B cell (primary cell): ENCODE results near the gene ZBED4. TPM values are rescaled to one million over a fixed set of nuclear protein-coding genes. Genes with fewer than 3 reads are reported as not detected.

Source experiments
- ATAC-seq: fragments of 200-7000 bp; cut with Tn5 transposase; one replicate; pipeline ENCODE4 v1.10.0; 2021; ENCODE audit warnings: low read depth, mild to moderate bottlenecking, moderate number of reproducible peaks, moderate library complexity
- CTCF ChIA-PET: fragments of 350-600 bp; sonication (Branson Sonifier 250); formaldehyde crosslinking; loops from one replicate; lab custom pipeline; 2021; ENCODE audit warnings: antibody characterized with exemption, inconsistent platforms; lab: Charles Lee
- POLR2A ChIA-PET: fragments of 350-600 bp; sonication (Branson Sonifier 250); formaldehyde crosslinking; loops from one replicate; lab custom pipeline; 2021; ENCODE audit warnings: antibody characterized with exemption; lab: Charles Lee
- DNase-seq: peaks from one replicate; pipeline ENCODE4 v3.0.0; 2013
- H2AFZ ChIP-seq: 2 replicates; pipeline ENCODE4 v1.6.1; 2012; ENCODE audit warnings: mild to moderate bottlenecking, low read depth, low read length; ENCODE audit not compliant: insufficient read depth, poor library complexity, severe bottlenecking
- H3K27ac ChIP-seq, 2 donors: 1 replicate in 1 of 2; 2 replicates in 1 of 2; pipeline ENCODE4 v1.5.1; 2012 to 2013; ENCODE audit warnings: low read length in 2 of 2, mild to moderate bottlenecking in 2 of 2, moderate library complexity in 1 of 2
- H3K27me3 ChIP-seq, 4 experiments: fragments of 200-600 bp in 1 of 4; sonication (generic) in 1 of 4; replicated peaks in 1 of 4; 1 replicate in 2 of 4; 2 replicates in 2 of 4; pipeline versions ENCODE4 v1.6.1 to v1.7.0; 2013 to 2016; ENCODE audit warnings: low read length in 3 of 4, mild to moderate bottlenecking in 2 of 4, mixed read lengths in 1 of 4, moderate library complexity in 1 of 4; ENCODE audit not compliant: insufficient read depth in 4 of 4, control insufficient read depth in 3 of 4; ENCODE audit errors: control extremely low read depth in 1 of 4
- H3K36me3 ChIP-seq, 2 experiments: replicated peaks in 1 of 2; 1 replicate in 1 of 2; 2 replicates in 1 of 2; pipeline versions ENCODE4 v1.6.1 to v1.7.1; 2013; ENCODE audit warnings: low read length in 1 of 2; ENCODE audit not compliant: insufficient read depth in 2 of 2, control insufficient read depth in 1 of 2; ENCODE audit errors: control extremely low read depth in 1 of 2, extremely low read depth in 1 of 2
- H3K4me1 ChIP-seq, 2 donors: fragments of 200-600 bp in 1 of 2; sonication (generic) in 1 of 2; 1 replicate in 1 of 2; 2 replicates in 1 of 2; pipeline versions ENCODE4 v1.5.1 to v1.6.1; 2013 to 2017; ENCODE audit warnings: low read length in 2 of 2; ENCODE audit not compliant: control insufficient read depth in 2 of 2, insufficient read depth in 2 of 2
- H3K4me2 ChIP-seq: replicated peaks from 2 replicates; pipeline ENCODE3; 2012; ENCODE audit warnings: mild to moderate bottlenecking, low read depth, low read length; ENCODE audit not compliant: poor library complexity, severe bottlenecking
- H3K4me3 ChIP-seq, 5 experiments: fragments of 200-600 bp in 1 of 5; sonication (generic) in 1 of 5; 1 replicate in 3 of 5; 2 replicates in 2 of 5; pipeline versions ENCODE4 v1.5.1 to v1.7.0; 2011 to 2016; ENCODE audit warnings: low read length in 4 of 5, mild to moderate bottlenecking in 4 of 5, low read depth in 2 of 5, control low read depth in 1 of 5, moderate library complexity in 1 of 5; ENCODE audit not compliant: insufficient read depth in 1 of 5; ENCODE audit errors: control extremely low read depth in 1 of 5, extremely low read depth in 1 of 5
- H3K79me2 ChIP-seq: fragments of 200-600 bp; sonication (generic); one replicate; pipeline ENCODE4 v1.6.0; 2016; ENCODE audit warnings: low read length; ENCODE audit not compliant: control insufficient read depth, insufficient read depth
- H3K9ac ChIP-seq: fragments of 200-600 bp; sonication (generic); 2 replicates; pipeline ENCODE4 v1.6.1; 2017; ENCODE audit warnings: mild to moderate bottlenecking, low read length, moderate library complexity
- H3K9me3 ChIP-seq, 3 donors: one replicate each; pipeline versions ENCODE4 v1.6.1 to v1.7.1; 2013; ENCODE audit warnings: low read length in 2 of 3; ENCODE audit not compliant: control insufficient read depth in 2 of 3, insufficient read depth in 1 of 3; ENCODE audit errors: control extremely low read depth in 1 of 3
- H4K20me1 ChIP-seq: 2 replicates; pipeline ENCODE4 v1.6.0; 2012; ENCODE audit warnings: mild to moderate bottlenecking, low read length; ENCODE audit not compliant: insufficient read depth, control insufficient read depth, poor library complexity, severe bottlenecking
- H3K27ac Mint-ChIP-seq: one replicate; pipeline ENCODE4 v1.8.0; 2021; ENCODE audit warnings: mixed read lengths
- H3K27me3 Mint-ChIP-seq: one replicate; pipeline ENCODE4 v1.8.0; 2021; ENCODE audit warnings: mixed read lengths
- H3K4me1 Mint-ChIP-seq: one replicate; pipeline ENCODE4 v1.8.0; 2021; ENCODE audit warnings: mixed read lengths
- H3K4me3 Mint-ChIP-seq: one replicate; pipeline ENCODE4 v1.8.0; 2021; ENCODE audit warnings: mixed read lengths
- H3K9me3 Mint-ChIP-seq: one replicate; pipeline ENCODE4 v1.8.0; 2022; ENCODE audit warnings: mixed read lengths; ENCODE audit not compliant: insufficient read depth
- EZH2 ChIP-seq: IDR thresholded peaks from 2 replicates; pipeline ENCODE4 v1.6.1; 2012; ENCODE audit warnings: borderline replicate concordance, low read depth, mild to moderate bottlenecking, moderate library complexity, low read length; ENCODE audit not compliant: insufficient read depth, poor library complexity, severe bottlenecking
- WGBS: methylation state at CpG from one replicate; pipeline ENCODE4 v1.1.5; 2013; ENCODE audit warnings: missing lambda C conversion rate; ENCODE audit not compliant: insufficient coverage; 5-methylcytosine and 5-hydroxymethylcytosine counted together
- intact Hi-C: fragments of 100-400 bp; cut with micrococcal nuclease; formaldehyde crosslinking; loops from one replicate; pipeline ENCODE4 v1.10.0; 2022
- polyA plus RNA-seq: library from polyadenylated mRNA; depleted of rRNA; stranded (reverse); fragments of >200 nt; gene quantifications from 2 replicates; pipeline ENCODE4 v1.2.3, GENCODE V29; 2012
- total RNA-seq, 2 donors: library from RNA; stranded (reverse); fragments of 120-200 nt in 1 of 2; gene quantifications; 1 replicate in 1 of 2; 2 replicates in 1 of 2; pipeline versions ENCODE4 v1.2.3 to v1.2.4, GENCODE V29; 2013 to 2022
- TF ChIP-seq, protein P1 (sequence below): fragments of 200-600 bp; IDR thresholded peaks from one replicate; pipeline ENCODE4 v1.8.0; 2022; ENCODE audit warnings: antibody characterized with exemption, mild to moderate bottlenecking

ZBED4 gene
- total and polyA plus RNA-seq, 2 donors (not counting 1 experiment from before 2014, with no cell fraction given) = 5.9 to 14.6 TPM

DNA sequence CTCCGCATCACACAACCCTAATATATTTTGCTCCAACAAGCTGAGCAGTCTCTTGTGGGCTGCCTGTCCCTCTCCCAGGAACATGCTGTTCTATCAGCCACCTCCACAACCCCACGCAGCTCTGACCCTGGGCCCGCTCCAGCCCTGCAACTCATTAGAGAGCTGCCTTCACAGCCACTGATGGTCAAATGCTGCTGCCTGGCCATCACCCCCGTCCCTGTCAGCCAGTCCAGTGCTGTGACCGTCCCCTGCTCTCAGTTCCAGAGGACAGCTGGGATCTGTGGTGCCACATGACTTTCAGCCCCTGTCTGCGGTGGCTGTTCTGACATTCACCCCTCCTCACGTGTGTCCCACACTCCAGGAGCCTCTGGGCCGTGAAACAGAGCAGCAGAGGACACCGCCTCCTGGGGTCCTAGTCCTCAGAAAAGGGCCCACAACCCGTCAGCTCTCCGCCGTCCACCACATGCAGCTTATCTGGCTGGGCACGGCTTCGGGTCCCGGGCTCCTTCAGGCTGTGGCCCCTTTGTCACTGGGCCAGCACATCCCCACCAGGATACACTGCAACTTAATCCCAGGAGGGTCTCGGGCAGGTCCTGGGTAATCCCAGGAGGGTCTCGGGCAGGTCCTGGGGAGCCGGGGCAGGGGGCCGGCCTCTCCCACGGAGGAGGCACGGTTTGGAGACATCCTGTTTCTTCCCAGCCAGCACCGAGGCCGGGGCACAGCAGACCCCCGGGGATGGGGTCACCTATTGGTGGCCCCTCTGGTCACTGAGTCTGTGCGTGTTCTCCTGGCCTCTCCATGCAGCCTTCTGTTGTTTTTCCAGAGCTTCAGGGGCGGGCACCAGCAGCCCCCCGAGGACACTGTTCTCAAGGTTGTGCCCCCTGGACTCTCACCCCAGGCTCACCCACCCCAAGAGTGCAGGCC, 79.9 kb downstream of the ZBED4 start:
- Mint-ChIP-seq H3K27ac (peak overlapping the region; percentile 96), H3K9me3 (no peaks in the 10 kb centered on the region), H3K4me1 (peaks cover 44% of the 10 kb centered on the region), H3K4me3 (peak overlapping the region; percentile 83), H3K27me3 (no peaks in the 10 kb centered on the region)
- peak overlapping the region in 4 of 5 experiments; percentile 69 to 84 (median 77) for H3K4me3 ChIP-seq
- TF ChIP-seq, protein P1, sequence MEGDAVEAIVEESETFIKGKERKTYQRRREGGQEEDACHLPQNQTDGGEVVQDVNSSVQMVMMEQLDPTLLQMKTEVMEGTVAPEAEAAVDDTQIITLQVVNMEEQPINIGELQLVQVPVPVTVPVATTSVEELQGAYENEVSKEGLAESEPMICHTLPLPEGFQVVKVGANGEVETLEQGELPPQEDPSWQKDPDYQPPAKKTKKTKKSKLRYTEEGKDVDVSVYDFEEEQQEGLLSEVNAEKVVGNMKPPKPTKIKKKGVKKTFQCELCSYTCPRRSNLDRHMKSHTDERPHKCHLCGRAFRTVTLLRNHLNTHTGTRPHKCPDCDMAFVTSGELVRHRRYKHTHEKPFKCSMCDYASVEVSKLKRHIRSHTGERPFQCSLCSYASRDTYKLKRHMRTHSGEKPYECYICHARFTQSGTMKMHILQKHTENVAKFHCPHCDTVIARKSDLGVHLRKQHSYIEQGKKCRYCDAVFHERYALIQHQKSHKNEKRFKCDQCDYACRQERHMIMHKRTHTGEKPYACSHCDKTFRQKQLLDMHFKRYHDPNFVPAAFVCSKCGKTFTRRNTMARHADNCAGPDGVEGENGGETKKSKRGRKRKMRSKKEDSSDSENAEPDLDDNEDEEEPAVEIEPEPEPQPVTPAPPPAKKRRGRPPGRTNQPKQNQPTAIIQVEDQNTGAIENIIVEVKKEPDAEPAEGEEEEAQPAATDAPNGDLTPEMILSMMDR = no peak
- TF ChIP-seq EZH2 = no peak
- no peak for ATAC-seq
- H3K9ac ChIP-seq = peak overlapping the region; percentile 82
- H3K27ac ChIP-seq = peak overlapping the region; percentile 94 to 97
- WGBS = 80% methylated on average over 26 of the region's 27 CpGs
- H3K9me3 ChIP-seq = peaks cover 0 to 5% (median 0%) of the 10 kb centered on the region in 3 donors
- peak; percentile 42 for DNase-seq
- H3K79me2 ChIP-seq = peaks cover 19% of the 10 kb centered on the region
- H3K36me3 ChIP-seq = no peaks in the 10 kb centered on the region
- peak overlapping the region; percentile 88 for H3K4me2 ChIP-seq
- peaks cover 64 to 78% of the 10 kb centered on the region in 2 donors for H3K4me1 ChIP-seq
- intact Hi-C loops = loop anchor here (10.0 kb wide), 1 partner anchor 541 kb away; the partner anchor contains the start of gene SBF1
- H2AFZ ChIP-seq = no peak overlapping the region
- H4K20me1 ChIP-seq = no peaks in the 10 kb centered on the region
- ChIA-PET POLR2A (interaction anchor here (1.1 to 4.6 kb wide), 7 partner anchors 16 to 38 kb away, joined by 3 to 27 read pairs (median 12); partner anchors contain the start of genes ALG12, CRELD2 and PIM3), CTCF (interaction anchor here (0.6 to 5.0 kb wide), 6 partner anchors 29 to 103 kb away, joined by 5 to 127 read pairs (median 6); no protein-coding TSS in a partner anchor)
- no peaks in the 10 kb centered on the region for H3K27me3 ChIP-seq
